Astrocyte of the hippocampus (primary cell): Measurements from ENCODE around the gene PBX1.

Experiments
- DNase-seq: peaks from one replicate; pipeline ENCODE4 v3.0.0; 2011; ENCODE audit warnings: low read depth, low spot score

The PBX1 gene

GRCh38 chr1:164617377-164618201, 58.6 kb downstream of the PBX1 start:
- peak; percentile 57 for DNase-seq

DNA sequence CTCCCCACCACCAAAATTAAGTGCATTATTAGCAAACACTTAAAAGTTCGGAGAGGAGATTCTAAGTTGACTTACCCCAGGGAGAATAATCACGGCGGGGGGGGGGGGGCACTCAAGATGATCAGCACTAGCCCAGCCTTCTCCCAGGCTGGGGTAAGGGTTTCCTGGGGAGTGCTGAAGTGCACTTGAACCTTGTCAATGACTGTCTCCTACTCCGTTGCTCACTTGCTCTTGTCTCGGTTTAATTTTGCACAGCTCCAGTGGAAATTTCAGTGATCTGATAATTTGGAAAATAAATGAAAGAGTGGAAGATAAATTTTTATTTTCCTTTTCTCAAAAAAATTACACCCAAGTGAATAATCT, 59.2 kb downstream of the PBX1 start:
- DNase-seq, result no peak

- no peak for DNase-seq
These were observed 60.2 kb downstream of the PBX1 start for GRCh38 chr1:164619006-164619784.

GRCh38 chr1:164622068-164622845, 63.3 kb downstream of the PBX1 start:
- DNase-seq, result no peak

- no peak for DNase-seq
These were observed 64.8 kb downstream of the PBX1 start for GRCh38 chr1:164623805-164624204.

- DNase-seq, result no peak
These were observed 65.4 kb downstream of the PBX1 start for GRCh38 chr1:164624400-164624799.

GRCh38 chr1:164625004-164625617, 66.1 kb downstream of the PBX1 start:
- no peak for DNase-seq

DNA sequence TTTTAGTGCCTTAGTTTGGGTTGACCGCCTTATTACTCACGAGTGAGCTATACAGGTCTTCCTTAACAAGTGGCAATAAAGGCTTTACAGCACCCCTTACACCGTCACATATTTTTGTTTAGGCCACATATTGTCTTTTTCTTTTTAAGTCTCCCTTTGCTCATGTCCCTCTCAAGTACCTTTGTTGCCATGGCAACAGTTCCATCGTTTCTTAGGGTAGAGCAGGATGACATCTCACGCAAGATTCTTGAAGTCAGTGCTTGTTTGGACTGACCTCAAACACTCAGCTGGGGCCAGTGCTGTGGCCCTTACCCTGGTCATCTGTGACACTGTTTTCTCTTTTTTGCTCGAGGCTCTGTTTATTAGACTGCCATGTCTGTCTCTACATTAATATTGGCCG, 69.8 kb downstream of the PBX1 start:
- no peak for DNase-seq

DNA sequence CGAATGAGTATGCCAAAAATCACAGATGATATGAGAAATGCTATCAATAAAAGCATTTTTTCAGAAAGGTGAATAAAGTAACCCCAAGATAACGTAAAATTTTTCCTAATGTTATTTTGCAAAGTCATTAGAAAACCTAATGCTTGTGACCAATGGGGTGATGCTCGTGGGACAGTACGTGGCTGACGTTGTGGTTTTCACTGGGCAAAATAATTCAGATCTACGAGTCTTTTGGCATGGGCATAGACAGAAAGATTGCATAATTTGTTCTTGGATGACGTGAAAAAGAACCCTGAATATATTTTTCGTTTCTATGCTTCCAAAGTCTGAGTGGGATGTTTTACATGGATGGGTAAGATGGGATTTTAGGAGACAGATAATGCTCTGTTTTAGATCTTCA, 71.0 kb downstream of the PBX1 start:
- DNase-seq, result no peak

DNA sequence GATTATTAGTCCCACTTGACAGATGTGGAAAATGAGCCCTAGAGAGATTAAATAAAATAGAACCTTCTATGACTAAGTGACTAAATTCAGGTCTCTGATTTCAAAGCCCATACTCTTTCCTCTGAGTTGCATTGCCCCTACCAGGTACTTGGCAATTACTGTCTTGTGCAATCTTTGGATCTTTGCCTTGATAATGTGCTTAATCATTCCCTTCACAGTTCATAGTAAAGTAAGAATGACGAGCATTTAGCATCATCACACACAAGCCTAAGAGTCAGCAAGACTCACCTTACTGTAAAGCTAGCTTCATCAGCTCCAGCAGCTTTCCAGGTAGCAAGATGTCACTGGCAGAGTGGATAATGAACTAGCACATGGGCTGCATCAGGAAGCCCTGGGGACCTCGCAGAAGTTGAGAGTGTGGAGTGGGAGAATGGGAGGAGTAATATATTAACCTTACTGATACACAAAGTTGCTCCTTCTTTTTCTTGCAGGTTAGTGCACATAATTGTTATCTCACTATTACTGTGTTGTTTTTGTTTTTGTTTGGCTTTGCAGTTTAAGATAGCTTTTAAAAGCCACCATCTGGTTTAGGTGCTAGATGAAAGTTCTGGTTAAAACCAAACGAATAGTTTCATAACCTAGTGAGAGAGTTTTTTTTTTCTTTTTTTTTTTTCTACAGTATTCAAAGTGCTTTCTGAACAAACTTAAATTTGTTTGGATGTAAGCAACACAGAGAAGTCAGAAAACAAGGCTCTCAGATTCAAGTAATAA, 71.8 kb downstream of the PBX1 start:
- DNase-seq, result no peak

DNA sequence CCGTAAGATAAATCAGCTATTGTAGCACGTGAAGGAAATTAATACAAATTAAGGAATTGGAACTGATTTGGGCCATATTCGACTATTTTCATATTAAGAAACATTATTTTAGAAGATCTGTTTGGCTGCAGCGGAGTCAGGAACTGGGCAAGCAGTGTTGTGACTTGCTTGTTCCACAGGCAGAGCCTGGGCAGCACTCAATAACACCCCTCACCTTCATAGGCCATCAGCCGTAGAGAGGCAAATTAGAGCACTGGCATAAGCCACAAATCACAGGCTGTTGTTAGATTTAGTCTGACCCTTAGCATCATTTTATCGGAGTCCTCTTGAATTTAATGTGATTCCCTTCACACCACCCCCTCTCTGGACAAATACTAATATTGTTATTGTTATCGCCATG, 72.8 kb downstream of the PBX1 start:
- DNase-seq, result no peak

GRCh38 chr1:164633997-164634396, 75.0 kb downstream of the PBX1 start:
- DNase-seq, result no peak

- DNase-seq, result peak; percentile 33
These were observed 76.2 kb downstream of the PBX1 start for GRCh38 chr1:164635059-164635802.

GRCh38 chr1:164635803-164636731, 77.1 kb downstream of the PBX1 start:
- DNase-seq, result peak; percentile 50

DNA sequence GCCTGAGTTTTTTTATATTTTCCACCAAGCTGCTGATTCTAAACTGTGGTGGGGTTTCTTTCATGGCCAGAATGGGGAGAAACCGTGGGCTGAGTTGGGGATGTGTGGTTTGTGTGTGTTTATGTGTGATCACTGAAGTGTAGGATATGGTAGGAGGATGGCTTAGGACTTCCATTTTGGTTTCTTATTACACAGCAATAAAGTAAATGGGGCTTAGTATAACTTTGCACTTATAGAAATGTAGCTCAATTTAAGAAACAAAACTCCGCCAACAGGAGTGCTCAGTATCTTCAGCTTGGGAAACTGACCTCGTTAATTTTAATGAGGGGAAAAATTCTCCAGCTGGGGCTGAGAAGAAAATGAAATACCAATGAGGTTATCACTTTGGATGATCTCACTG, 77.8 kb downstream of the PBX1 start:
- no peak for DNase-seq

GRCh38 chr1:164637461-164638375, 78.7 kb downstream of the PBX1 start:
- DNase-seq, result peak; percentile 95

GRCh38 chr1:164638492-164639202, 79.7 kb downstream of the PBX1 start:
- peak; percentile 33 for DNase-seq
